ENCODE measurements around the gene MSANTD7.

Gene MSANTD7

GRCh38 chr10:14879928-14880193, 41.8 kb downstream of the MSANTD7 start:
- CTCF ChIA-PET = interaction anchor here (0.6 to 1.1 kb wide), 4 partner anchors 23 to 390 kb away, joined by 3 to 6 read pairs (median 4); no protein-coding TSS in a partner anchor
- POLR2A ChIA-PET = interaction anchor here (1.1 to 4.9 kb wide), 2 partner anchors 13 to 42 kb away, joined by 3 to 68 read pairs; partner anchors contain the start of genes CDNF, HSPA14 and MSANTD7
- TF ChIP-seq SCRT1 (tag by site-specific recombination; IDR thresholded peaks at IDR 0.05; ENCODE audit: borderline replicate concordance) (no peak), ZNF362 (tag by site-specific recombination; IDR thresholded peaks at IDR 0.05) (peak; percentile 18; the same call in 1 of the 2 replicates), PRDM6 (tag by site-specific recombination; IDR thresholded peaks at IDR 0.05) (peak; percentile 61; the same call in 1 of the 2 replicates)
- no peak overlapping the region for H3K27ac ChIP-seq (ENCODE audit: extremely low read depth, low read depth, low read length)
- H3K4me1 ChIP-seq (ENCODE audit: control insufficient read depth, insufficient read depth, low read length) = no peaks in the 10 kb centered on the region
- peak overlapping the region; percentile 82 for H3K4me3 ChIP-seq (ENCODE audit: low read depth, low read length)
- no peaks in the 10 kb centered on the region for H3K9me3 ChIP-seq (ENCODE audit: control insufficient read depth, insufficient read depth, low read depth, low read length)
- peaks cover 9 to 37% of the 10 kb centered on the region in 2 experiments; a peak in 2 of 3 replicates for H3K36me3 ChIP-seq (ENCODE audit: control insufficient read depth in 2 of 2, insufficient read depth in 1 of 2, low read length in 2 of 2)

GRCh38 chr10:14880229-14880628, 42.1 kb downstream of the MSANTD7 start:
- ChIA-PET CTCF (interaction anchor here (0.8 kb wide), 1 partner anchor 23 kb away, joined by 4 read pairs; no protein-coding TSS in a partner anchor), POLR2A (interaction anchor here (1.1 to 4.9 kb wide), 2 partner anchors 13 to 42 kb away, joined by 3 to 68 read pairs; partner anchors contain the start of genes CDNF, HSPA14 and MSANTD7)
- Histone ChIP-seq H3K27ac (ENCODE audit: extremely low read depth, low read depth, low read length) (no peak overlapping the region), H3K4me1 (ENCODE audit: control insufficient read depth, insufficient read depth, low read length) (no peaks in the 10 kb centered on the region), H3K9me3 (ENCODE audit: control insufficient read depth, insufficient read depth, low read depth, low read length) (no peaks in the 10 kb centered on the region), H3K36me3 (ENCODE audit: control insufficient read depth in 2 of 2, insufficient read depth in 1 of 2, low read length in 2 of 2) (peaks cover 9 to 41% of the 10 kb centered on the region in 2 experiments; a peak in 2 of 3 replicates), H3K4me3 (ENCODE audit: low read depth, low read length) (peak overlapping the region; percentile 82)
- TF ChIP-seq REST (tag by site-specific recombination; IDR thresholded peaks at IDR 0.05) (peak; percentile 97), ZNF23 (tag by site-specific recombination; IDR thresholded peaks at IDR 0.05; ENCODE audit: borderline replicate concordance) (no peak), SP7 (tag by site-specific recombination; IDR thresholded peaks at IDR 0.05) (no peak), ZNF26 (tag by site-specific recombination; IDR thresholded peaks at IDR 0.05) (no peak), ZBTB48 (tag by site-specific recombination; IDR thresholded peaks at IDR 0.05) (peak; percentile 22; the same call in 1 of the 2 replicates), PRDM1 (tag by site-specific recombination; IDR thresholded peaks at IDR 0.05) (peak; percentile 61)

GRCh38 chr10:14884082-14884481, 46.0 kb downstream of the MSANTD7 start:
- H3K4me3 ChIP-seq (ENCODE audit: low read depth, low read length) = no peak overlapping the region
- TF ChIP-seq ZFP37 (tag by site-specific recombination; IDR thresholded peaks at IDR 0.05) = no peak
- TF ChIP-seq ZNF140 (tag by site-specific recombination; IDR thresholded peaks at IDR 0.05) = peak; percentile 71; the same call in 1 of the 2 replicates
- H3K4me1 ChIP-seq (ENCODE audit: control insufficient read depth, insufficient read depth, low read length) = no peaks in the 10 kb centered on the region
- ChIA-PET POLR2A (no interaction called here), CTCF (no interaction called here)
- H3K27ac ChIP-seq (ENCODE audit: extremely low read depth, low read depth, low read length) = no peak overlapping the region
- H3K9me3 ChIP-seq (ENCODE audit: control insufficient read depth, insufficient read depth, low read depth, low read length) = no peaks in the 10 kb centered on the region
- peaks cover 20 to 58% of the 10 kb centered on the region in 2 experiments; a peak in 2 of 3 replicates for H3K36me3 ChIP-seq (ENCODE audit: control insufficient read depth in 2 of 2, insufficient read depth in 1 of 2, low read length in 2 of 2)

Data from HEK293 (cell line).